GM19099 (cell line): ENCODE results near the gene HBP1.
A peak's percentile ranks its signal among the peaks of the same experiment; 100 is the strongest.

Experiments
- POLR2A ChIP-seq: IDR thresholded peaks from 3 replicates; pipeline ENCODE4 v1.6.1; 2011; ENCODE audit warnings: low read depth; ENCODE audit not compliant: insufficient read length; ENCODE audit errors: extremely low read depth

Gene HBP1

DNA sequence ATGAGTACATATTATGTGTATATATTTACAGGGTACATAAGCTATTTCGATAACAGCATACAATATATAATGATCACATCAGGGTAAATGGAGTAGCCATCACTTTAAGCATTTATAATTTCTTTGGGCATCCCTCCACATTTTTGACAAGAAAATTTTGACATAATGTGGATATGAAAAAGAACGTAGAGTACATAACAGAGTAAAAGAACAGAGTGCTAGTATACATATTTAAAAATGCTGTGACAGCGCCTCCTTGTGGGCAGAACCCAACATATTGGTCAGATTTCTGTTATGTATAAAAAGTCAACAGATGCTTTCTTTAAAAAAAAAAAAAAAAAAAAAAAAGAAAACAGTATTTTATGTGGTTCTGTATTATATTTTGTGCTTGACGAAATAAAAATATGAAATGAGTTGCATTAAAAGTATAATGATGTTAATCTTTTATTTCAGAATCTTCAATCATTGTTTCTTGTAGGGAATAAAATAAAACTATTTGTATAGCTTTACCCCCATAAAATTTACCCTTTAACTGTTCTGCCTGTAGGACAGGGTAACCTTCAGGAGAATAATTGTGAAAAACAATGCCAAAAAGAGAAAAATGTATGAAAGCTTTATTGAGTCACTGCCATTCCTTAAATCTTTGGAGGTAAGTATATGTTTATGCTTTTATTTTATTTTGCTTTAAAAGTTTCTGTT is 18.3 kb upstream of the HBP1 start:
- TF ChIP-seq POLR2A: no peak

DNA sequence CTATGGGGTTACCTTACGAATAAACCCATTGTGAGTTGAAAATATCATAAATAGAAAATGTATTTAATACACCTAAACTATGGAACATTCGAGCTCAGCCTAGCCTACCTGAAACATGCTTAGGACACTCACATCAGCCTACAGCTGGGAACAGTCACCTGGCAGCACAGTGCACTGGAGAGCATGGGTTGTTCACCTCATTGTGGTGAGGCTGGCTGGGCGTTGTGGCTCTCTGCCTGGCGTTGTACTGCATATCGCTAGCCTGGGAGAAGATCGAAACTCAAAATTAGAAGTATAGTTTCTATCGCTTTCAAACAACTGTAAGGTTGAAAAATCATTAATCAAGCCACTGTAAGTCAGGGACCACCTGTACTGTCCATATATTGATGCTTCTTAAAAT is 17.3 kb upstream of the HBP1 start:
- no peak for TF ChIP-seq POLR2A

DNA sequence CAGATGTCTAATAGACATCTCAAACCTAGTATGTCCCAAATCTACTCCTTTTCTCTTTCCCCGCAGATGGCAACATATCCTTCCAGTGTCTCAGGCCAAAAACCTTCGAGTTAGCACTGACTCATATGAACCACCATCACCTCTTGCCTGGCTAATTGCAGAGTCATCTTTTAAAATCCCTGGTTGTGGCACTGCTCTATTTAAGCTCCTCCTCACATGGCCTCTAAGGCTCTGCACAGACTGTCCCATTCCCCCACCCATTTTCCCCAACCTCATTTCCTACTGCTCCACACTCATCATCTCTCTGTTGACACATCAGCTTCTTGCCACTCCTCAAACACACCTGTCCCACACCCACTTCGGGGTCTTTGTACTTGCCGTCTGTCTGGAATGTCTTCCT is 16.8 kb upstream of the HBP1 start:
- no peak for TF ChIP-seq POLR2A

DNA sequence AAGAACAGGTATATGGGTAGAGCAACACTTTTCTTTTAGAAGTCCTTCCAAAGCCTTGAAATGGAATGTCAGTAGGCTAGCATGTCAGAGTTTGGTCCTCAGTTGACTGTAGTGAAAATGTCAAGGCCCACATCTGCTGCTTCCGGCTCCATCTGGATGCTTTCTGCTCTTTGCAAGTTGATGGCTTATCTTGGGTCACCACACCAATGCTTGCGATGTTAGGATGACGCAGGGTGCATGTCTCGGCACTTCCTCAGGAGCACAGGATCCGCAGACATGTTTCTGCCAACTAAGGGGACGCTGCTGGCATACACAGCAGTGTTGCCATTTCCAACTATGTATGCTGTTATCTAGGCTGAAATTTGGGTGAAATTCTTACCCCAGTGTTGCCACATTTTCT is 14.0 kb upstream of the HBP1 start:
- TF ChIP-seq POLR2A: no peak

DNA sequence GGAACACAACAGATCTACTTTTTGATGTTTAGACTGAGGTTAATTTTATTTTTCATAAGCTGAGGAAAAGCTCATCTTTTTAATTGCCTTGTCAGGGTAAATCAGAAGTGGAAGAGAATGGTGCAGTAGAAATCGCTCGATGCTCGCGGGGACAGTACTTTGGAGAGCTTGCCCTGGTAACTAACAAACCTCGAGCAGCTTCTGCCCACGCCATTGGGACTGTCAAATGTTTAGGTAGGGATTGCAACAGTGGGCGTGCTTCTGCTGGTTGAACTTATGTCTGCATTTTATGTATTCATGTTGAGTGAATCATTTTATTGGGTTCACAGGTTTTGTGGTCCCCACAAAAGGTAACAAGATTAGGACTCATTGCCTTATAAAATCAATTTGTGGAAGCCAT is 11.7 kb upstream of the HBP1 start:
- TF ChIP-seq POLR2A: no peak

DNA sequence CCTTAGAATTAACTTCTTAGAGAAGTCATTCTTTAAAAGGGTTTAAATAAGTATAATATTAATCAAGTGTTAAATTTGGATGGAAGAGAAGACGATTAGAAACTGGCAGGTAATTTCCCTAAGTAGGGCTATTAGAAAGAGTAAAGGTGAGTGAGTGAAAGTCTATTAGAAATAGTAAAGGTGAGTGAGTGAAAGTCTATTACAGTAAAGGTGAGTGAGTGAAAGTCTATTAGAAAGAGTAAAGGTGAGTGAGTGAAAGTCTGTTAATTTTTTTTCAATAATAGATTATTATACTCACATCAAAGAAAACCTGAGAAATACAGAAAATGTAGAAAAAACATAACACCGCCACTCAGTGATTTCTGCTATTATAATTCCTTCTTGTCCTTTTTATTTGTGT is 10.8 kb upstream of the HBP1 start:
- no peak for TF ChIP-seq POLR2A

DNA sequence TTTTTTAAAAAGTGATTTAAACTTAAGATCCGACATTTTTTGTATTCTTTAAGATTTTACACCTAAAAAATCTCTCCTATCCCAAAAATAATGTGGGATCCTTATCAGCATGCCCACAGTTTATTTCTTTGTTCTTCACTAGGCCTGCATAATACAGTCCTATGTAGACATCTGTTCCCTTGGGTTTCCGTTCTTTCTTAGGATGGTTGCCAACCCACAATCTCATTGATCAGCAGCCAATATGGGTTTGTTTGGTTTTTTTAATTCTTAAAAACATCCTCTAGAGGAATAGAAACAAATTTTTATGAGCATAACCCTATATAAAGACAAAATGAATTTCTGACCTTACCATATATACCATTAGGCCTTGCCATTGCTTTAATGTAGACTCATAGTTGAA is 8.4 kb upstream of the HBP1 start:
- TF ChIP-seq POLR2A: no peak

DNA sequence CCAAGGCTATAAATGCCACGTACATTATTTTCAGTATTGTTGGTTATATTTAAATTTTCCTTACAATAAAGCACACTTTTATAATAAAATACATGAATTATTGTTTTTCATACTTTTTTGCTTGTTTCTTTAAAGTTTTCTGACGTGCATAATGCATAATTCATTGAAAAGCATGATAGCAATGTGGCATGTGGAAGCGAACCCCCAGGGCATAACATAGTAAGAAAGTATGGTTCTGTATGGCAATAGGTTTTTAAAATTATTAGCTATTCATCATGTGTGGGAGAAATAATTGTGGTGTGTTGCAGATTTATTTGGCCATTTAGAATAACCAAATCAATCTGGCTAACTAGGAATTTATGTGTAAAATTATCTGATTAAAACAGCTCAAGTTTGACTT is 7.4 kb upstream of the HBP1 start:
- TF ChIP-seq POLR2A: no peak

DNA sequence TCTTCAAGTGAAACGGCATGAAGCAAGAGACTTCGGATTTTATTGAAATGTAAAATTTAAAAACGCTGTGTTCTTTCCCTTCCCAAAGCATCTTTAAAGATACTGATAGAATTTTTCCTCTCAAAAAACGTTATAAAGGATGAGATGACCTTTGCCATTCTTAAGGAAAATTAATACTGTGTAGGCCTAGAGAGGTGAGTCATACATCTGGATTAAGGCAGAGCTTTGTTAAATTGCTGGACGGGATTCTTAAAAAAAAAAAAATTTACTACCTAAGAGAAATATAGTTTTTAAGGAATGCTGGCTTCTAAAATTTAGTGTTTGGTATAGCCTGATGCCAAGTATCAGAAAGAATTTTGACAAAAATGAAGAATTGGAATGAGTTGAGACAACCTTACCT is 6.3 kb upstream of the HBP1 start:
- TF ChIP-seq POLR2A: no peak

DNA sequence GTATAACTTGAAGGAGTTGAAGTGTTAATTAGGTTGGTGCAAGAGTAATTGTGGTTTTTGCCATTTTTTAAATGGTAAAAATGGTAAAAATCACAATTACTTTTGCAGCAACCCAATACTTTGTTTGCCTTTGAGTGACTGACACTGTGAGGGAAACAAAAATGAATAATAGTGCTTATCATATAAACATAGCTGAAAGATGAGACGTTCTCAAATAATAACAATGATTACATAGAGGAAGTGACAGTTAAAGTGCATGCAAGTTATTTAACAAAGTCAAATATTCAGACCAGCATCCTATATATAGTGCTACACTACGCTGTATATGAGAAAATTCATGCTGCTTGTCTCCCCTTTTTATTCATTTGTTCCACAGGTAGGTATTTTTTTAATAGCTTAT is 4.7 kb upstream of the HBP1 start:
- no peak for TF ChIP-seq POLR2A

DNA sequence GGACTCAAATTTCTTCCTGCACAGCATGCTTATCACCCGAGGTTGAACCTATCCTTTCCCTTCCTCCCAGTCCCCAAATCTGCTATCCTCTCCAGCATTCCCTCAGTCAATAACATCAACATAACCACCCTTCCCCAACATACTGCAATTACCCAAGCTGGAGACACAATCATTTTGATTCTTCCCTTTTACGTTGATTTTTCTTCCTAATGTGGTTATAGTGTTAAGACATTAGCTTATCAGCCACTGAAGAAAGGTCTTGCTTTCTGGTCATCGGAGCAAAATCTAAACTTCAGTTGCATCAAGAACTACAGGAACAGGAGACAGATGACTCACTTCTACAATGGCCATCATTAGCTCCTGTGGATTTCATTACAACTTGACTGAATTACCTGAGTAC is 3.5 kb upstream of the HBP1 start:
- no peak for TF ChIP-seq POLR2A

DNA sequence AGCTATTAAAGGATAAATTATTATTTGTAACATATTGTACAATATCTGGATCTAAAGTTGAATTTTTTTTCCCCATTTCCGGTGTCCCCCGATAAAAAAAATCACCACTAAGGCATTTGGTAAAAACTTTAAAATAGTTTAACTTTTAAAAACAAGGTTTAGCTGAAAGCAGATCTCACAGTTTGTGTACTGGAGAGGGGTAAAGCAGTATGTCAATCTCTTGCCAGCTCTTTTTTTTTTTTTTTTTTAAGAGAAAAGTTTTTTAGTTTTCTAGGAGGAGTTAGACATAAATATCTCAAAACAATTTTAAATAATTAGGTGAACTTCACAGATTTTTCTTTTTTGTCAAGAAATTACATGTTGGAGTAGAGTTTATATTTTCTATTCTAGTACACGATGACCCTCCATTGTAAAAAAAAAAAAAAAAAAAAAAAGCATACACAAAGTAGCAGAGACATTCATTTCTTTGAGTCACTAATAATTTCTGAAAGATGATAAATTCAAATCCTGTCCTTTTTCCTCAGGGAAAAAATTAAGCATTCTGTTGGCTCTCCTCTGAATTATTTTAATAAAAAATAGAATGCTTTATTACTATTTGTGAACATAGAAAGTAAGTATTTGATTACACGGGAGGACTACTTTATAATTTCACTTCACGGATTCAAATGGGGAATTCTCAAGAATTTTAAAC is 1.9 kb upstream of the HBP1 start:
- TF ChIP-seq POLR2A: no peak

DNA sequence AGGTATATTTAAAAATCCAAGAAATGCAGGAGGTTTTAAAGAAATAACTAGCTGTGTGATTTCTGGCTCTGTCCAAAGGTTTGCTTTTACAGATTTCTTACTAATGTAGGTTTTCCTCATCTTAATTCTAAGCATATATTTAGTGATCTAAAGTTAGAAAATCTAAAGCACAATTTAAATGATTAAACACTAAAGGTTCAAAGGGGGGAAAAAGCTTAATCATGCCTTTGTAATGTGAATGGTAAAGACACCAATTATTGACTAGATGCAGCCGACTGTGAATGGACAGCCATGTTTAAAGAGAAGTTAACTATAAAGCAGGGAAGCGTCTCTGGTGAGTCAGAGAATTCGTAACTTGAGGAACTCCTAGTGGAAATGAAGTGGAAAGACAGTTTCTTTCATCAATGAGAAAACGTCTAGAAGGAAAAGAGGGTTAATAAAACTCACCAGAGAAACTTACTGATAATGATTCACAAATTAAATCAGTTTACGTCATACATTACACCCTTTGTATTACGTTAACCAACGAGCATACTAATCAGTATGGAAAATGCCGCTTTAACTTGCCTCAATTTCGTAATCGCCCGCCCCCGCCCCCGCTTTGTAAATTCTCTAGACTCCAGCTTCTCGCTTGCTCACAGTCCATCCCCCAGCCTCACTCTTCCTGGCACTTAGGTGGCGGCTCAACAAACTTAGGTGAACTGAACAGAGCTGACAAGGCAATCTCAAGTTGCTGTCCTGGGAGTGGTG is 1.1 kb upstream of the HBP1 start:
- no peak for TF ChIP-seq POLR2A

DNA sequence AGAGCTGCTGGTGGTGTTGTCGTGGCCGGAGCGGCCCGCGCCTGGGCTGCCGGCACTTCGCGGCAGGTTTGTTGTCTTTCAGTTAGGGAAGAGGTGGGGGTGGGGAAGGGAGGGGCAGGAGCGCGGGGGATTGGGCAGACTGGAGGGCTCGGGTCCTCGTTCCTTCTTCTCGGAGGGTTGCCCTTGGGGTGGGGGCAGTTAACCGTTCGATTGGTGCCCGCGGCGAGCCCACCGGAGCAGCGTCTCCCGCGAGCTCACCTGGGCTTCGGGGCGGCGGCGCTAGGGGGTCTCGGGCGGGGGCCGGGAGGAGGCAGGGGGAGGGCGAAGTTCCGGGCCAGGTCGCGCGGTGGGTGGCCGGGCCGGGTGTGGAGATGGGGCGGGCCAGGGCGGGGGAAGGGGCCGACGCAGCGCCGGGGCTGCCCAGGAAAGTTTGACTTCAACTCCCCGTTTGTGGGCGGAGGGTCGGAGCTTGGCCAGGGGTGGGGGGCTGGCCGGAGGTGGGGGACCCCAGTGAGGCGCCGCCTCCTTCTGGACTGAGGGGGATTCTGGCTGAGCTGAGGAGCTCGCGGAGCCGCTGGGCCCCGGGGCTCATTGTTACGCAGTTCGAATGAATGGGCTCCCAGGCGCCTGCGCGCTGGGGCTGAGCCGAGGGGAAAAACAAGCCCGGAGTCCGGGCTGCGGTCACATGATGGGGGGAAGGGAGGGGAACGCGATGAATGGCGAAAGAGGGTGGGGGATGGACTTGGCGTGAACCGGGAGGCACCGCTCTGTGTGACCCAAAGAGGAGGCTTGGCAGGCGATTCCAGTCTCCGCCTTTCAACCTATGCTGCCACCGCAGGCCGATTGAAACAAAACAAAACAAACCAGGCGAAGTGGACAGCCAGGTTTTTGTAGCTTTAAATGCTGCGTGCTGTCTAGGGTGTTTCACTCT is 582 bp downstream of the HBP1 start:
- peak; percentile 54 for TF ChIP-seq POLR2A
